Spinal cord (tissue), 10 donors: ENCODE measurements around the gene PHLDB2. TPM values are rescaled to one million over a fixed set of nuclear protein-coding genes. Genes with fewer than 3 reads are reported as not detected.

ENCODE experiments used
- DNase-seq, 6 donors: peaks; one replicate each; pipeline versions ENCODE4 v3.0.0 to v3.0.0-alpha.2; 2013 to 2015; ENCODE audit warnings: low spot score in 6 of 6, low read depth in 4 of 6
- H3K27ac ChIP-seq: one replicate; pipeline ENCODE4 v1.5.1; 2013; ENCODE audit warnings: low read depth, low read length, control low read depth
- H3K27me3 ChIP-seq: one replicate; pipeline ENCODE4 v1.6.1; 2013; ENCODE audit warnings: low read length; ENCODE audit not compliant: control insufficient read depth, insufficient read depth
- H3K36me3 ChIP-seq: one replicate; pipeline ENCODE4 v1.6.1; 2013; ENCODE audit warnings: low read length; ENCODE audit not compliant: control insufficient read depth, insufficient read depth
- H3K4me1 ChIP-seq: one replicate; pipeline ENCODE4 v1.6.1; 2013; ENCODE audit warnings: low read length; ENCODE audit not compliant: control insufficient read depth, insufficient read depth
- H3K4me3 ChIP-seq: one replicate; pipeline ENCODE4 v1.5.1; 2013; ENCODE audit warnings: low read depth, low read length, control low read depth
- H3K9me3 ChIP-seq: one replicate; pipeline ENCODE4 v1.6.1; 2013; ENCODE audit warnings: low read length; ENCODE audit not compliant: control insufficient read depth, insufficient read depth
- WGBS: methylation state at CpG from one replicate; pipeline ENCODE4 v1.1.5; 2013; ENCODE audit warnings: missing lambda C conversion rate; ENCODE audit not compliant: insufficient coverage; 5-methylcytosine and 5-hydroxymethylcytosine counted together
- polyA plus RNA-seq, 2 donors: library from polyadenylated mRNA; unstranded; fragments of 120-200 nt; gene quantifications; one replicate each; pipeline ENCODE4 v1.2.1, GENCODE V29; 2013; ENCODE audit not compliant: insufficient read length in 2 of 2
- total RNA-seq, 2 donors: library from RNA; depleted of rRNA in 1 of 2; stranded (reverse); fragments of 120-200 nt in 1 of 2; fragments of >200 nt in 1 of 2; gene quantifications; one replicate each; pipeline versions ENCODE4 v1.2.3 to v1.2.4, GENCODE V29; 2013 to 2014
- donor health status: healthy.

Gene PHLDB2
- total and polyA plus RNA-seq, 4 donors, result 8.0 to 130 (median 31.0) TPM

- no peak overlapping the region for H3K27ac ChIP-seq
Measured at GRCh38 chr3:111910806-111911205, 51.7 kb downstream of the PHLDB2 start.

GRCh38 chr3:111911446-111911845, 52.4 kb downstream of the PHLDB2 start:
- Histone ChIP-seq H3K9me3 (no peaks in the 10 kb centered on the region), H3K4me3 (no peak overlapping the region), H3K4me1 (no peaks in the 10 kb centered on the region), H3K27ac (no peak overlapping the region), H3K36me3 (no peaks in the 10 kb centered on the region), H3K27me3 (no peaks in the 10 kb centered on the region)
- WGBS, result 72% methylated on average over 3 of the region's 3 CpGs
- DNase-seq, result no peak

More at GRCh38 chr3:111910806-111911205, 51.7 kb downstream of the PHLDB2 start:
- H3K4me1 ChIP-seq, result no peaks in the 10 kb centered on the region
- H3K36me3 ChIP-seq, result no peaks in the 10 kb centered on the region
- no peaks in the 10 kb centered on the region for H3K27me3 ChIP-seq
- H3K4me3 ChIP-seq, result no peak overlapping the region
- no CpG with 5 or more reads among the region's 2 CpGs for whole genome bisulfite sequencing
- H3K9me3 ChIP-seq, result no peaks in the 10 kb centered on the region
- peak in 1 of 6 donors; percentile 55 for DNase-seq

- Histone ChIP-seq H3K27ac (no peak overlapping the region), H3K9me3 (no peaks in the 10 kb centered on the region), H3K4me3 (no peak overlapping the region), H3K36me3 (no peaks in the 10 kb centered on the region), H3K27me3 (no peaks in the 10 kb centered on the region), H3K4me1 (no peaks in the 10 kb centered on the region)
- 57% methylated on average over 4 of the region's 8 CpGs for WGBS
- no peak for DNase-seq
Measured at GRCh38 chr3:111913163-111913763, 54.2 kb downstream of the PHLDB2 start.

- 37% methylated on average over 3 of the region's 3 CpGs for WGBS
- no peaks in the 10 kb centered on the region for H3K27me3 ChIP-seq
- no peaks in the 10 kb centered on the region for H3K36me3 ChIP-seq
- DNase-seq, result peak in 1 of 6 donors; percentile 48
- no peak overlapping the region for H3K4me3 ChIP-seq
- no peaks in the 10 kb centered on the region for H3K9me3 ChIP-seq
- H3K4me1 ChIP-seq, result no peaks in the 10 kb centered on the region
- H3K27ac ChIP-seq, result no peak overlapping the region
Measured at GRCh38 chr3:111915905-111916304, 56.8 kb downstream of the PHLDB2 start.

GRCh38 chr3:111917300-111917699, 58.2 kb downstream of the PHLDB2 start:
- 86% methylated on average over 1 of the region's 1 CpG for WGBS
- H3K27ac ChIP-seq, result no peak overlapping the region

GRCh38 chr3:111919370-111920065, 60.5 kb downstream of the PHLDB2 start:
- DNase-seq, result no peak
- Histone ChIP-seq H3K27ac (no peak overlapping the region), H3K4me3 (no peak overlapping the region), H3K27me3 (no peaks in the 10 kb centered on the region), H3K9me3 (no peaks in the 10 kb centered on the region), H3K4me1 (no peaks in the 10 kb centered on the region), H3K36me3 (no peaks in the 10 kb centered on the region)
- WGBS, result 95% methylated on average over 6 of the region's 9 CpGs

More at GRCh38 chr3:111917300-111917699, 58.2 kb downstream of the PHLDB2 start:
- no peaks in the 10 kb centered on the region for H3K36me3 ChIP-seq
- no peak for DNase-seq
- no peaks in the 10 kb centered on the region for H3K4me1 ChIP-seq
- H3K27me3 ChIP-seq, result no peaks in the 10 kb centered on the region
- no peak overlapping the region for H3K4me3 ChIP-seq
- H3K9me3 ChIP-seq, result no peaks in the 10 kb centered on the region

- peak in 1 of 6 donors; percentile 30 for DNase-seq
- H3K36me3 ChIP-seq, result no peaks in the 10 kb centered on the region
- H3K27ac ChIP-seq, result no peak overlapping the region
- H3K27me3 ChIP-seq, result no peaks in the 10 kb centered on the region
- H3K4me3 ChIP-seq, result no peak overlapping the region
- H3K9me3 ChIP-seq, result no peaks in the 10 kb centered on the region
- WGBS, result no CpG with 5 or more reads among the region's 1 CpG
- no peaks in the 10 kb centered on the region for H3K4me1 ChIP-seq
Measured at GRCh38 chr3:111921181-111921580, 62.1 kb downstream of the PHLDB2 start.

- DNase-seq, result no peak
- 56% methylated on average over 2 of the region's 2 CpGs for WGBS
- H3K36me3 ChIP-seq, result no peaks in the 10 kb centered on the region
Measured at GRCh38 chr3:111923095-111923771, 64.2 kb downstream of the PHLDB2 start.

GRCh38 chr3:111923806-111924205, 64.7 kb downstream of the PHLDB2 start:
- DNase-seq, result no peak
- Histone ChIP-seq H3K4me1 (no peaks in the 10 kb centered on the region), H3K36me3 (no peaks in the 10 kb centered on the region), H3K4me3 (no peak overlapping the region), H3K9me3 (no peaks in the 10 kb centered on the region), H3K27me3 (no peaks in the 10 kb centered on the region), H3K27ac (no peak overlapping the region)
- WGBS, result no CpG with 5 or more reads among the region's 1 CpG

More at GRCh38 chr3:111923095-111923771, 64.2 kb downstream of the PHLDB2 start:
- H3K27me3 ChIP-seq, result no peaks in the 10 kb centered on the region
- H3K4me1 ChIP-seq, result no peaks in the 10 kb centered on the region
- H3K4me3 ChIP-seq, result no peak overlapping the region
- no peak overlapping the region for H3K27ac ChIP-seq
- no peaks in the 10 kb centered on the region for H3K9me3 ChIP-seq
